ENCODE results near the gene FBXO36.

GRCh38 chr2:229875549-229875948 is 46.8 kb upstream of the FBXO36 start:
- TF ChIP-seq CTCF (IDR thresholded peaks at IDR 0.05) (no peak), POLR2A (IDR thresholded peaks at IDR 0.05) (no peak)
